ENCODE data around the gene WFIKKN1. TPM values are rescaled to one million over a fixed set of nuclear protein-coding genes. Genes with fewer than 3 reads are reported as not detected.
A peak's percentile ranks its signal among the peaks of the same experiment; 100 is the strongest.

WFIKKN1 gene
- polyA plus RNA-seq, 1 experiment, result not detected

DNA sequence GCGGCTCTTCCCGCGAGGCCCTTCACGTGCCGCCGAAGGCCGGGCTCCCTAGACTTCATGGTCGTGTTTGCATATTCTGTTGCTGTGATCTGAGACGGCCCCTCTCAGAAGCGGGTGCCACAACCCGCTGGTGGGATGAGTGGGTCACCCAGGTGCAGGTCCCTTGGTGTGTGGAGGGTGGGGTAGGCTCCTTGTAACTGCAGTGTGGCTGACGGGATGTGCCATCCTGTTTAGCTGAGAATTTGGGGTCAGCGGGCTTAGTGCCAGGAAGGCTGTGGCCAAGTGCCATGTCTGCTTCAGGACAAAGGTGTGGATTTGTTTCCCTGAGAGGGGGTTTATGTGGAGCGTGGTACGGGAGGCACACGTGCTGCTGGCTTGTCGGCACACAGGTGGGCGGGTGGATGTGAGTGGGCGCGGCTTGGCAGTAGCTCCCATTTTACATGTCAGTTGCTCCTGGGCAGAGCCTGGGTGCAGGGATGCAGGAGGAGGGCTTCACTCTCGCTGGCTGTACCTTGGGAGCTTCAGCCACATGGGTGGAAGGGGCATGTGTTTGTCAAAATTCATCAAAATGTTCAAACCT, 9.2 kb upstream of the WFIKKN1 start:
- H3K4me3 ChIP-seq (ENCODE audit: low read depth, low read length), result no peak overlapping the region; the same call in 1 of the 2 replicates
- no peaks in the 10 kb centered on the region for H3K27me3 ChIP-seq (ENCODE audit: control insufficient read depth, insufficient read depth, low read length)
- peak overlapping the region; percentile 61 for H3K27ac ChIP-seq (ENCODE audit: low read depth, low read length)
- peaks cover 10% of the 10 kb centered on the region; the same call in 1 of the 2 replicates for H3K9me3 ChIP-seq (ENCODE audit: control insufficient read depth, insufficient read depth, low read length)
- DNase-seq (ENCODE audit: low read depth, low spot score), result no peak
- ChIA-PET CTCF (no interaction called here), POLR2A (interaction anchor here (0.6 kb wide), 1 partner anchor 12 kb away, joined by 4 read pairs; no protein-coding TSS in a partner anchor)
- TF ChIP-seq, protein P1, sequence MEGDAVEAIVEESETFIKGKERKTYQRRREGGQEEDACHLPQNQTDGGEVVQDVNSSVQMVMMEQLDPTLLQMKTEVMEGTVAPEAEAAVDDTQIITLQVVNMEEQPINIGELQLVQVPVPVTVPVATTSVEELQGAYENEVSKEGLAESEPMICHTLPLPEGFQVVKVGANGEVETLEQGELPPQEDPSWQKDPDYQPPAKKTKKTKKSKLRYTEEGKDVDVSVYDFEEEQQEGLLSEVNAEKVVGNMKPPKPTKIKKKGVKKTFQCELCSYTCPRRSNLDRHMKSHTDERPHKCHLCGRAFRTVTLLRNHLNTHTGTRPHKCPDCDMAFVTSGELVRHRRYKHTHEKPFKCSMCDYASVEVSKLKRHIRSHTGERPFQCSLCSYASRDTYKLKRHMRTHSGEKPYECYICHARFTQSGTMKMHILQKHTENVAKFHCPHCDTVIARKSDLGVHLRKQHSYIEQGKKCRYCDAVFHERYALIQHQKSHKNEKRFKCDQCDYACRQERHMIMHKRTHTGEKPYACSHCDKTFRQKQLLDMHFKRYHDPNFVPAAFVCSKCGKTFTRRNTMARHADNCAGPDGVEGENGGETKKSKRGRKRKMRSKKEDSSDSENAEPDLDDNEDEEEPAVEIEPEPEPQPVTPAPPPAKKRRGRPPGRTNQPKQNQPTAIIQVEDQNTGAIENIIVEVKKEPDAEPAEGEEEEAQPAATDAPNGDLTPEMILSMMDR (IDR thresholded peaks at IDR 0.05; ENCODE audit: low read depth, low read length), result no peak

DNA sequence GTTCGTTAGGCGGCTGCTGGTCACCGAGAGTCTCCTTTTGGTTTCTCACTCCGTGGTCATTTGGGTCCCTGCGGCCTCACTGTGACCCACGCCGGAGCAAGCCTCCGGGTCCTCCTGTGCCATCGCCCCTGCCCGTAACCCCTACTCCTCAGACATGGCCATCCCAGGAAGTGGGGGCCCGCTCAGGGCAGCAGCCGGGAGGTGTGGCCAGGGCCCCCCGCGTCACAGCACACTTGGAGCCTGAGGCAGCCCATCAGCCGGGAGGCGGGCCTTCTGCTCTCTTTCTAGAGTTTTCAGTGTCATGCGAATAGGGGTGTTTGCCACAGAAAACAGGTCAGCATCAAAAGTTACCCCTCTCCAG, 7.9 kb upstream of the WFIKKN1 start:
- no peak overlapping the region for H3K27ac ChIP-seq (ENCODE audit: low read depth, low read length)
- CTCF ChIA-PET, result no interaction called here

DNA sequence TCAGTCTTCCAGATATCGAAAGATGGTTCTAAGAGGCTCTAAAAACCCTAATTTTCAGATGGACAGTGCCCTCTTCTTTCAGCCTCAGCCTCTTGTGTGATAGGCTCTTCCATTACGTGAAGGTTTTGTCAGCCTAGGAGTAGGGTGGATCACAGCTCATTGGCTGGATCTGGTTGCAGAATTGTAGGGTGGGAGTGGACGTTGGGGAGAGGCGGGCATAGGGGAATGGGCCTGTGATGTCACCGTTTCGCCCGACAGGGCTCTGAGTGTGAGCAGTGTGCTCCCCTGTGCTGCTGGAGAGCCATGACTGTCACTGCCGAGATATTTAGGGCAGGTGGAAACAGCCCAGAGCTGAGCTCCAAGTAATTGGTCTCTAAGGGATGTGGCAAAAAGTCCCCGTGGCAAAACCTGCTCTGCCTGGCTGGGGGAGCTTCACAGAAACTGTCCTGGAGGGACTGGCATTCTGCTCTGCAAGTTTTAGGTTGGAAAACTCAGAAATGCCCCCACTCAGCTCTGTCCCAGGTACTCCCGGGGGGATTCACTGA, 6.2 kb upstream of the WFIKKN1 start:
- H3K4me3 ChIP-seq (ENCODE audit: low read depth, low read length), result no peak overlapping the region
- CTCF ChIA-PET, result no interaction called here
- TF ChIP-seq, protein P1 (IDR thresholded peaks at IDR 0.05; ENCODE audit: low read depth, low read length), result no peak
- peaks cover 20% of the 10 kb centered on the region; the same call in 1 of the 2 replicates for H3K9me3 ChIP-seq (ENCODE audit: control insufficient read depth, insufficient read depth, low read length)
- H3K27me3 ChIP-seq (ENCODE audit: control insufficient read depth, insufficient read depth, low read length), result no peaks in the 10 kb centered on the region
- no peak for DNase-seq (ENCODE audit: low read depth, low spot score)
- H3K27ac ChIP-seq (ENCODE audit: low read depth, low read length), result no peak overlapping the region
- POLR2A ChIA-PET, result no interaction called here

More for the DNA sequence above, 7.9 kb upstream of the WFIKKN1 start:
- H3K4me3 ChIP-seq (ENCODE audit: low read depth, low read length), result no peak overlapping the region
- no peak for DNase-seq (ENCODE audit: low read depth, low spot score)
- TF ChIP-seq, protein P1 (IDR thresholded peaks at IDR 0.05; ENCODE audit: low read depth, low read length), result no peak
- POLR2A ChIA-PET, result no interaction called here
- no peaks in the 10 kb centered on the region for H3K27me3 ChIP-seq (ENCODE audit: control insufficient read depth, insufficient read depth, low read length)
- H3K9me3 ChIP-seq (ENCODE audit: control insufficient read depth, insufficient read depth, low read length), result peaks cover 18% of the 10 kb centered on the region; the same call in 1 of the 2 replicates

DNA sequence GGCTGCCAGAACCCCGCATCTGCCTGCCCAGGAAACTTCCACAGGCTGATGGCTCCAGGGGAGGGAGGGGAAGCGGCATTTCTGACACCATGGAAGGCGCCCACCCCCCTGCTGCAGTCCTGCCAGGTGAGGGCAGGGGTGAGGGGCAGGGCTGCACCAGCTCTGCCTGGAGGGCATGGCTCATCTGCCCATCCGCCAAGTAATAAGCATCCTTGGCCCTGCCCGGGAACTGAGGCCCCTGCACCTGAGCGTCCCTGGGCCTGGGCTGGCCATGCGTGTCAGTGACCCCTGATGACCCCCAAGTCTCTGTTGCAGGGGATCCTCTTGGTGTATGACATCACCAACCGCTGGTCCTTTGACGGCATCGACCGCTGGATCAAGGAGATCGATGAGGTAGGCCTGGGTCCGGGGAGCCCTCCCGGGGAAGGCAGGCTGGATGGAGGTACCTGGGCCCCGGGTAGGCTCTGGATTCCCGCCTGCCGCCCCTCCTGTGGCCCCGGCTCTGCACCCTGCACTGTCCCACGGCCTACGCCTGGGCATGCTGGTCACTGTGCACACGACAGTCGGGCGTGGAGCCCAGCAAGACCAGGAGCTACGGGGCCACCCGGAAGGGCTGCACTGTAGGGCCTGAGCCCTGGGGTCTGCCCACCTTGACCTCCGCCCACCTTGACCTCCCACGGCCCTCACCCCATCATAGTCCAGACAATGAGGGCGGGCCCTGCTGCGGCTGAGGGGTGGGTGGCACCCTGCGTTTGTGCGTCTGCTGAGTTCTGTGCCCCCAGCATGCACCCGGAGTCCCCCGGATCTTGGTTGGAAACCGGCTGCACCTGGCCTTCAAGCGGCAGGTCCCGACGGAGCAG, 5.4 kb upstream of the WFIKKN1 start:
- CTCF ChIA-PET, result no interaction called here

More for the DNA sequence above, 5.4 kb upstream of the WFIKKN1 start:
- Histone ChIP-seq H3K27ac (ENCODE audit: low read depth, low read length) (no peak overlapping the region), H3K27me3 (ENCODE audit: control insufficient read depth, insufficient read depth, low read length) (no peaks in the 10 kb centered on the region), H3K9me3 (ENCODE audit: control insufficient read depth, insufficient read depth, low read length) (peaks cover 20% of the 10 kb centered on the region; the same call in 1 of the 2 replicates), H3K4me3 (ENCODE audit: low read depth, low read length) (no peak overlapping the region)
- TF ChIP-seq, protein P1 (IDR thresholded peaks at IDR 0.05; ENCODE audit: low read depth, low read length), result no peak
- DNase-seq (ENCODE audit: low read depth, low spot score), result no peak
- POLR2A ChIA-PET, result no interaction called here
